HG03095 (cell line): ENCODE data around the gene RAI14.

Source experiments
- ATAC-seq: cut with Tn5 transposase; IDR thresholded peaks from one replicate; pipeline ENCODE4 v1.9.1; 2021; ENCODE audit warnings: moderate library complexity; ENCODE audit not compliant: unreplicated experiment

Gene RAI14

GRCh38 chr5:34639852-34640626 is 16.1 kb upstream of the RAI14 start:
- ATAC-seq = no peak

GRCh38 chr5:34648039-34648839 is 7.9 kb upstream of the RAI14 start:
- ATAC-seq = no peak

GRCh38 chr5:34648840-34649158 is 7.3 kb upstream of the RAI14 start:
- ATAC-seq = no peak

GRCh38 chr5:34651791-34652190 is 4.3 kb upstream of the RAI14 start:
- ATAC-seq = no peak

- ATAC-seq = no peak
Observed at GRCh38 chr5:34652466-34652865, 3.7 kb upstream of the RAI14 start.

- ATAC-seq = no peak
Observed at GRCh38 chr5:34652914-34653313, 3.2 kb upstream of the RAI14 start.

GRCh38 chr5:34653708-34654107 is 2.4 kb upstream of the RAI14 start:
- ATAC-seq = no peak

GRCh38 chr5:34655354-34655991 is 655 bp upstream of the RAI14 start:
- no peak for ATAC-seq

- ATAC-seq = no peak
Observed at GRCh38 chr5:34656700-34657273, 659 bp downstream of the RAI14 start.

- no peak for ATAC-seq
Observed at GRCh38 chr5:34657274-34657921, 1.3 kb downstream of the RAI14 start.

GRCh38 chr5:34657988-34658387 is 1.9 kb downstream of the RAI14 start:
- no peak for ATAC-seq

GRCh38 chr5:34659168-34659567 is 3.0 kb downstream of the RAI14 start:
- ATAC-seq = no peak

GRCh38 chr5:34660444-34660843 is 4.3 kb downstream of the RAI14 start:
- no peak for ATAC-seq

- no peak for ATAC-seq
Observed at GRCh38 chr5:34663771-34664496, 7.8 kb downstream of the RAI14 start.

- ATAC-seq = no peak
Observed at GRCh38 chr5:34666392-34667080, 10.4 kb downstream of the RAI14 start.

GRCh38 chr5:34667705-34668104 is 11.6 kb downstream of the RAI14 start:
- ATAC-seq = no peak

GRCh38 chr5:34669931-34670516 is 13.9 kb downstream of the RAI14 start:
- no peak for ATAC-seq

GRCh38 chr5:34672196-34672595 is 16.1 kb downstream of the RAI14 start:
- no peak for ATAC-seq

- no peak for ATAC-seq
Observed at GRCh38 chr5:34673463-34674125, 17.5 kb downstream of the RAI14 start.
